ENCODE results near the gene RPS15A.
"Not testable (repeated sequence)": the region's sequence is repeated elsewhere in the genome, so short reads cannot be mapped to it uniquely, and the experiment has no call there.

The RPS15A gene

GRCh38 chr16:18796377-18796776, 6.2 kb upstream of the RPS15A start:
- no peak for DNase-seq (ENCODE audit: low read depth)

- DNase-seq (ENCODE audit: low read depth) = no peak
Observed at GRCh38 chr16:18792836-18793433, 2.8 kb upstream of the RPS15A start.

- DNase-seq (ENCODE audit: low read depth) = no peak
Observed at GRCh38 chr16:18789515-18789849, 652 bp downstream of the RPS15A start.

GRCh38 chr16:18788828-18789514, 1.2 kb downstream of the RPS15A start:
- no peak for DNase-seq (ENCODE audit: low read depth)

- no peak for DNase-seq (ENCODE audit: low read depth)
Observed at GRCh38 chr16:18784917-18785623, 5.1 kb downstream of the RPS15A start.

GRCh38 chr16:18783430-18784341, 6.4 kb downstream of the RPS15A start:
- no peak for DNase-seq (ENCODE audit: low read depth)

GRCh38 chr16:18782697-18783429, 7.3 kb downstream of the RPS15A start:
- DNase-seq (ENCODE audit: low read depth) = no peak

- DNase-seq (ENCODE audit: low read depth) = not testable (repeated sequence)
Observed at GRCh38 chr16:18781232-18781631, 8.9 kb downstream of the RPS15A start.

- not testable (repeated sequence) for DNase-seq (ENCODE audit: low read depth)
Observed at GRCh38 chr16:18780460-18781026, 9.6 kb downstream of the RPS15A start.

- not testable (repeated sequence) for DNase-seq (ENCODE audit: low read depth)
Observed at GRCh38 chr16:18777664-18778063, 12.5 kb downstream of the RPS15A start.

- DNase-seq (ENCODE audit: low read depth) = not testable (repeated sequence)
Observed at GRCh38 chr16:18776334-18776733, 13.8 kb downstream of the RPS15A start.

- not testable (repeated sequence) for DNase-seq (ENCODE audit: low read depth)
Observed at GRCh38 chr16:18774651-18775050, 15.5 kb downstream of the RPS15A start.

- not testable (repeated sequence) for DNase-seq (ENCODE audit: low read depth)
Observed at GRCh38 chr16:18772171-18772570, 18.0 kb downstream of the RPS15A start.

GRCh38 chr16:18770336-18770962, 19.7 kb downstream of the RPS15A start:
- not testable (repeated sequence) for DNase-seq (ENCODE audit: low read depth)

GRCh38 chr16:18767217-18767616, 22.9 kb downstream of the RPS15A start:
- DNase-seq (ENCODE audit: low read depth) = not testable (repeated sequence)

- not testable (repeated sequence) for DNase-seq (ENCODE audit: low read depth)
Observed at GRCh38 chr16:18762713-18763112, 27.4 kb downstream of the RPS15A start.

GRCh38 chr16:18759598-18760520, 30.3 kb downstream of the RPS15A start:
- DNase-seq (ENCODE audit: low read depth) = peak; percentile 17

GRCh38 chr16:18757960-18758660, 32.0 kb downstream of the RPS15A start:
- not testable (repeated sequence) for DNase-seq (ENCODE audit: low read depth)

- DNase-seq (ENCODE audit: low read depth) = not testable (repeated sequence)
Observed at GRCh38 chr16:18756639-18757038, 33.5 kb downstream of the RPS15A start.
